K562 (cell line): ENCODE results near the gene PCCA. TPM values are rescaled to one million over a fixed set of nuclear protein-coding genes. Genes with fewer than 3 reads are reported as not detected.
A peak's percentile ranks its signal among the peaks of the same experiment; 100 is the strongest.

ENCODE experiments used
- ATAC-seq: fragments of 200-7000 bp; cut with Tn5 transposase; 3 replicates; pipeline ENCODE4 v1.9.1; 2020; ENCODE audit warnings: moderate library complexity
- BruUV-seq: library from RNA; stranded (reverse); fragments of 400-500 nt; replicated peaks from 2 replicates; lab custom pipeline; 2021; lab: Mats Ljungman, UMichigan
- CTCF ChIA-PET: fragments of 300-600 bp; formaldehyde crosslinking; extraction: SDS; loops from one replicate; lab custom pipeline; 2021; ENCODE audit warnings: low intra/inter-chr PET ratio; lab: Yijun Ruan, JAX
- POLR2A ChIA-PET: fragments of 300-600, 350-650 bp; sonication (Branson Sonifier 250); formaldehyde crosslinking; extraction: SDS; loops from one replicate; lab custom pipeline; 2021; ENCODE audit warnings: antibody characterized with exemption, inconsistent platforms; lab: Yijun Ruan, JAX
- DNase-seq, 4 experiments: peaks; one replicate each; pipeline versions ENCODE4 v3.0.0 to v3.0.0-alpha.2; 2011 to 2018; ENCODE audit warnings: low spot score in 3 of 4, mixed read lengths in 3 of 4; ENCODE audit errors: extremely low read depth in 1 of 4
- FAIRE-seq: peaks from 2 replicates; lab custom pipeline; 2011; peaks lifted over from hg19 to GRCh38; lab: Jason Lieb, UNC
- H2AFZ ChIP-seq: 2 replicates; pipeline ENCODE4 v1.6.0; 2011; ENCODE audit warnings: low read depth, low read length, control low read depth, inconsistent platforms
- H3K27ac ChIP-seq: fragments of 200-600 bp; 3 replicates; pipeline ENCODE4 v1.8.0; 2011; ENCODE audit warnings: low read depth, mild to moderate bottlenecking, control low read depth, inconsistent platforms, low read length, moderate library complexity, mixed read lengths; ENCODE audit errors: extremely low read depth
- H3K27me3 ChIP-seq, 2 experiments: fragments of 300-600 bp in 1 of 2; 2 replicates in 1 of 2; 3 replicates in 1 of 2; pipeline versions ENCODE4 v1.6.0 to v1.8.0; 2011; ENCODE audit warnings: inconsistent platforms in 2 of 2, low read length in 2 of 2, mild to moderate bottlenecking in 1 of 2, mixed read lengths in 1 of 2, moderate library complexity in 1 of 2; ENCODE audit not compliant: control insufficient read depth in 2 of 2, insufficient read depth in 2 of 2
- H3K36me3 ChIP-seq: fragments of 300-600 bp; 3 replicates; pipeline ENCODE4 v1.8.0; 2011; ENCODE audit warnings: mild to moderate bottlenecking, low read length, inconsistent platforms; ENCODE audit not compliant: control insufficient read depth, insufficient read depth
- H3K4me1 ChIP-seq, 2 experiments: fragments of 200-600 bp in 1 of 2; replicated peaks in 1 of 2; 2 replicates in 1 of 2; 3 replicates in 1 of 2; pipeline versions ENCODE4 v1.5.1 to v1.8.0; 2011; ENCODE audit warnings: inconsistent platforms in 2 of 2, low read length in 2 of 2, mild to moderate bottlenecking in 1 of 2, mixed read lengths in 1 of 2, moderate library complexity in 1 of 2; ENCODE audit not compliant: control insufficient read depth in 2 of 2, insufficient read depth in 2 of 2
- H3K4me2 ChIP-seq: 2 replicates; pipeline ENCODE4 v1.6.1; 2011; ENCODE audit warnings: low read length, control low read depth, inconsistent platforms, mixed read lengths; ENCODE audit not compliant: insufficient read depth
- H3K4me3 ChIP-seq: fragments of 200-600 bp; sonication (generic), shearing (Covaris generic); 2 replicates; pipeline ENCODE4 v1.5.1; 2016; ENCODE audit warnings: control low read depth, inconsistent platforms
- H3K79me2 ChIP-seq: fragments of 200-600 bp; 3 replicates; pipeline ENCODE4 v1.8.0; 2011; ENCODE audit warnings: low read length, inconsistent platforms; ENCODE audit not compliant: control insufficient read depth, insufficient read depth
- H3K9ac ChIP-seq, 2 experiments: 2 replicates each; pipeline versions ENCODE4 v1.6.0 to v1.6.1; 2011; ENCODE audit warnings: low read depth in 2 of 2, low read length in 2 of 2, control low read depth in 1 of 2, inconsistent platforms in 1 of 2, mild to moderate bottlenecking in 1 of 2, mixed read lengths in 1 of 2; ENCODE audit not compliant: insufficient read depth in 1 of 2
- H3K9me1 ChIP-seq: one replicate; pipeline ENCODE4 v1.6.0; 2011; ENCODE audit warnings: inconsistent platforms, mild to moderate bottlenecking, low read length, moderate library complexity; ENCODE audit not compliant: control insufficient read depth, insufficient read depth
- H3K9me3 ChIP-seq: replicated peaks from 2 replicates; pipeline ENCODE4 v1.5.1; 2011; ENCODE audit warnings: low read depth, low read length, inconsistent platforms; ENCODE audit not compliant: control insufficient read depth, insufficient read depth
- H4K20me1 ChIP-seq: replicated peaks from 2 replicates; pipeline ENCODE4 v1.6.1; 2011; ENCODE audit warnings: low read length, inconsistent platforms, mixed read lengths; ENCODE audit not compliant: control insufficient read depth, insufficient read depth
- ASH1L ChIP-seq: fragments of 450-650 bp; IDR thresholded peaks from 2 replicates; pipeline ENCODE4 v1.6.1; 2018; ENCODE audit warnings: borderline replicate concordance, mild to moderate bottlenecking, low read depth; ENCODE audit not compliant: partially characterized antibody
- CBX5 ChIP-seq: IDR thresholded peaks from 2 replicates; pipeline ENCODE4 v1.6.1; 2014; ENCODE audit warnings: low read depth, borderline replicate concordance
- CEBPG ChIP-seq, 3 experiments: fragments of 200-800 bp in 1 of 3; sonication (Bioruptor generic) in 1 of 3; sonication (generic) in 1 of 3; formaldehyde crosslinking in 1 of 3; IDR thresholded peaks in 2 of 3; conservative IDR thresholded peaks in 1 of 3; 2 replicates each; pipeline versions ENCODE4 v1.6.1 to v1.8.0; 2016 to 2022; ENCODE audit warnings: missing compliant biosample characterization in 2 of 3, missing genetic modification characterization in 2 of 3, mild to moderate bottlenecking in 1 of 3, missing genetic modification reagents in 1 of 3
- ETV5 ChIP-seq: sonication (generic); formaldehyde crosslinking; IDR thresholded peaks from 2 replicates; pipeline ENCODE4 v1.4.0; 2020; ENCODE audit warnings: low read depth, mild to moderate bottlenecking, missing genetic modification reagents
- FOSL1 ChIP-seq: fragments of 200-800 bp; sonication (Bioruptor generic); conservative IDR thresholded peaks from 2 replicates; pipeline ENCODE4 v1.6.1; 2016; ENCODE audit warnings: missing genetic modification characterization, missing compliant biosample characterization
- JUN ChIP-seq, 2 experiments: sonication (generic) in 1 of 2; formaldehyde crosslinking in 1 of 2; IDR thresholded peaks; 2 replicates each; pipeline versions ENCODE4 v1.6.1 to v1.8.0; 2012 to 2022; ENCODE audit warnings: borderline replicate concordance in 2 of 2, mild to moderate bottlenecking in 2 of 2, improper control_type of control experiment in 1 of 2, low read depth in 1 of 2, low read length in 1 of 2, missing genetic modification reagents in 1 of 2
- POLR2AphosphoS5 ChIP-seq: IDR thresholded peaks from 2 replicates; pipeline ENCODE4 v1.6.1; 2011; ENCODE audit warnings: mild to moderate bottlenecking, low read depth, low read length, moderate library complexity; ENCODE audit not compliant: control insufficient read depth, insufficient read depth
- RBM39 ChIP-seq: fragments of 200-400 bp; formaldehyde crosslinking; optimal IDR thresholded peaks from 2 replicates; pipeline ENCODE3; 2018; ENCODE audit warnings: low read depth, low read length
- SIRT6 ChIP-seq: IDR thresholded peaks from one replicate; pipeline ENCODE4 v1.6.1; 2012; ENCODE audit warnings: low read depth, mild to moderate bottlenecking, control low read depth, inconsistent platforms, low read length, moderate library complexity
- ZNF24 ChIP-seq: fragments of 450-650 bp; IDR thresholded peaks from 2 replicates; pipeline ENCODE4 v1.6.1; 2016
- WGBS: fragments of 100-300 bp; shearing (Covaris generic); methylation state at CpG from one replicate; pipeline ENCODE4 v1.1.6; 2016; ENCODE audit warnings: low coverage, mixed read lengths; ENCODE audit not compliant: insufficient coverage; ENCODE audit errors: missing lambda C conversion rate; 5-methylcytosine and 5-hydroxymethylcytosine counted together
- in situ Hi-C: fragments of 300-500 bp; cut with MboI; formaldehyde crosslinking; loops from 4 replicates; pipeline ENCODE4 v1.15.0; 2018; ENCODE audit warnings: inconsistent platforms, mixed read lengths
- intact Hi-C: fragments of 100-400 bp; cut with micrococcal nuclease; formaldehyde crosslinking; loops from 2 replicates; pipeline ENCODE4 v1.14.2; 2022
- polyA plus RNA-seq, 8 experiments: library from polyadenylated mRNA; depleted of rRNA in 4 of 8; stranded (reverse) in 5 of 8; unstranded in 3 of 8; fragments of >200 nt; fragmentation: Nextera tagmentation in 2 of 8; fragmentation: Illumina TruSeq in 1 of 8; extraction: Ambion mirVana in 2 of 8; extraction: Trizol in 1 of 8; gene quantifications; 2 replicates each; pipeline versions ENCODE4 v1.2.1 to v1.2.3, GENCODE V29; 2011 to 2014; ENCODE audit warnings: inconsistent platforms in 1 of 8, missing spikeins in 1 of 8
- total RNA-seq, 7 experiments: library from RNA; depleted of rRNA in 6 of 7; stranded (reverse); fragments of >200 nt in 6 of 7; fragmentation: Illumina TruSeq in 2 of 7; extraction: Trizol in 2 of 7; gene quantifications; 2 replicates each; pipeline versions ENCODE4 v1.2.1 to v1.2.3, GENCODE V29; 2011 to 2021; ENCODE audit warnings: low replicate concordance in 1 of 7
- TF ChIP-seq, protein P1 (sequence below): IDR thresholded peaks from 2 replicates; pipeline ENCODE4 v1.6.1; 2016; ENCODE audit warnings: missing genetic modification characterization, missing compliant biosample characterization
- TF ChIP-seq, protein P2 (sequence below): fragments of 450-650 bp; IDR thresholded peaks from 2 replicates; pipeline ENCODE4 v1.6.1; 2016; ENCODE audit warnings: mild to moderate bottlenecking
- TF ChIP-seq, protein P3 (sequence below), 2 experiments: IDR thresholded peaks; 2 replicates each; pipeline ENCODE4 v1.6.1; 2012; ENCODE audit warnings: improper control_type of control experiment in 2 of 2, low read depth in 2 of 2, low read length in 2 of 2, borderline replicate concordance in 1 of 2

The PCCA gene
- total and polyA plus RNA-seq, 9 of the 15 experiments (the other 6 are each of a cell fraction or from before 2014, with no cell fraction given), result 5.2 to 14.1 (median 9.7) TPM

DNA sequence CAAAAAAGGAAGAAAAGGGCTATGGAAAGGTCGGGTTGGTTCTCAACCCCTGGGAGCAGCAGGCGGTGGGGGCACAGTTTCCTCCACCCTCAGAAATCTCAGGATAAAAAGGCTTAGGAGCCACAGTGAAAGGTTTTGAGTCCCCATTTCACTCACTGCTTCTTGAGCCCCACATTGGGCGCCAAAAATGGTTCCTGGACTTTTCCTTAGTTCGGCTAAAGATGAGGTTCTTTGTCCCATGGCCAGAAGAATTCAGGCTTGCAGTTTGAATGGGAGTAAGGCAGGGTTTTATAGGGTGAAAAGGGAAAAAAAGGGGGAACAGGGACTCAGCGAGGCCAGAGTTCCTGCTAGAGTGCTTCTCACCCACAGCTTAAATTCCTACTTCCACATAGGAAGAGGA is 320.2 kb downstream of the PCCA start (continued):
- TF ChIP-seq CBX5 (0 out of 2 replicates have a peak, but pooled peaks have one; percentile 30), POLR2AphosphoS5 (no peak), ASH1L (no peak)

DNA sequence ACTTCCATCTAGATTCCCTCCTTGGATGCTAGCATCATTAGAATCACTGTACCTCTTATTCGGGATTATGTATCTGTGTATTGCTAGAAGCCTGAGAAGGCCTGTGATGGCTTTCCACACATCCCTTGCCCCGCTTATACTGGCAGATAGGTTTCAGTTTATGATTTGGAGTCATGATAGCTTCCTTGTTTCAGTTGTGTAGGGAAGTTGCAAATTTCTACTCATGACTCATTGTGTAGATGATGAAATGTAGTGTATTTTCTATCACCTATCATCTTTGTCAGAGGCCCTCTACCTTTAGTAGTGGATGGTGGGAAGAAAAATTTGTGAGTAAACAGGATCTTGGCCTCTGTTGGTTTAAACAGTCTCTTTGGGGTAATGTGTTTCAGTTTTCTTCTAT is 334.5 kb downstream of the PCCA start:
- Histone ChIP-seq H3K9ac (no peak overlapping the region), H3K9me3 (no peaks in the 10 kb centered on the region), H3K4me3 (no peak overlapping the region), H3K4me2 (no peak overlapping the region), H3K4me1 (no peaks in the 10 kb centered on the region), H2AFZ (no peak overlapping the region), H3K79me2 (no peaks in the 10 kb centered on the region), H3K9me1 (no peaks in the 10 kb centered on the region), H4K20me1 (no peaks in the 10 kb centered on the region), H3K27ac (no peak overlapping the region), H3K36me3 (no peaks in the 10 kb centered on the region), H3K27me3 (no peaks in the 10 kb centered on the region)
- 47% methylated on average over 2 of the region's 2 CpGs for WGBS
- in situ Hi-C loops (no loop called here), intact Hi-C loops (no loop called here)
- no TSS peak for BruUV-seq
- FAIRE-seq, result no peak
- DNase-seq, result no peak
- ChIA-PET CTCF (no interaction called here), POLR2A (no interaction called here)
- no peak for ATAC-seq
- TF ChIP-seq SIRT6, result no peak
- TF ChIP-seq FOSL1 (tag), result peak; percentile 50; the same call in 1 of the 2 replicates
- no peak for TF ChIP-seq CEBPG (CRISPR knock-in tag; IDR thresholded peaks at IDR 0.05)
- peak in 1 of 2 experiments; percentile 81; a peak in 2 of 4 replicates for TF ChIP-seq CEBPG (tag; conservative IDR thresholded peaks at IDR 0.05 in 1 of 2, IDR thresholded peaks at IDR 0.05 in 1 of 2)
- 0 out of 2 replicates have a peak, but pooled peaks have one; percentile 23 for TF ChIP-seq JUN (IDR thresholded peaks at IDR 0.05; ENCODE audit: borderline replicate concordance, low read depth, low read length)
- no peak for TF ChIP-seq JUN (CRISPR knock-in tag; IDR thresholded peaks at IDR 0.05; ENCODE audit: borderline replicate concordance)
- TF ChIP-seq, protein P1, sequence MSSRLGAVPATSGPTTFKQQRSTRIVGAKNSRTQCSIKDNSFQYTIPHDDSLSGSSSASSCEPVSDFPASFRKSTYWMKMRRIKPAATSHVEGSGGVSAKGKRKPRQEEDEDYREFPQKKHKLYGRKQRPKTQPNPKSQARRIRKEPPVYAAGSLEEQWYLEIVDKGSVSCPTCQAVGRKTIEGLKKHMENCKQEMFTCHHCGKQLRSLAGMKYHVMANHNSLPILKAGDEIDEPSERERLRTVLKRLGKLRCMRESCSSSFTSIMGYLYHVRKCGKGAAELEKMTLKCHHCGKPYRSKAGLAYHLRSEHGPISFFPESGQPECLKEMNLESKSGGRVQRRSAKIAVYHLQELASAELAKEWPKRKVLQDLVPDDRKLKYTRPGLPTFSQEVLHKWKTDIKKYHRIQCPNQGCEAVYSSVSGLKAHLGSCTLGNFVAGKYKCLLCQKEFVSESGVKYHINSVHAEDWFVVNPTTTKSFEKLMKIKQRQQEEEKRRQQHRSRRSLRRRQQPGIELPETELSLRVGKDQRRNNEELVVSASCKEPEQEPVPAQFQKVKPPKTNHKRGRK, result no peak
- TF ChIP-seq RBM39, result no peak
- no peak for TF ChIP-seq ETV5 (CRISPR knock-in tag)
- TF ChIP-seq, protein P2, sequence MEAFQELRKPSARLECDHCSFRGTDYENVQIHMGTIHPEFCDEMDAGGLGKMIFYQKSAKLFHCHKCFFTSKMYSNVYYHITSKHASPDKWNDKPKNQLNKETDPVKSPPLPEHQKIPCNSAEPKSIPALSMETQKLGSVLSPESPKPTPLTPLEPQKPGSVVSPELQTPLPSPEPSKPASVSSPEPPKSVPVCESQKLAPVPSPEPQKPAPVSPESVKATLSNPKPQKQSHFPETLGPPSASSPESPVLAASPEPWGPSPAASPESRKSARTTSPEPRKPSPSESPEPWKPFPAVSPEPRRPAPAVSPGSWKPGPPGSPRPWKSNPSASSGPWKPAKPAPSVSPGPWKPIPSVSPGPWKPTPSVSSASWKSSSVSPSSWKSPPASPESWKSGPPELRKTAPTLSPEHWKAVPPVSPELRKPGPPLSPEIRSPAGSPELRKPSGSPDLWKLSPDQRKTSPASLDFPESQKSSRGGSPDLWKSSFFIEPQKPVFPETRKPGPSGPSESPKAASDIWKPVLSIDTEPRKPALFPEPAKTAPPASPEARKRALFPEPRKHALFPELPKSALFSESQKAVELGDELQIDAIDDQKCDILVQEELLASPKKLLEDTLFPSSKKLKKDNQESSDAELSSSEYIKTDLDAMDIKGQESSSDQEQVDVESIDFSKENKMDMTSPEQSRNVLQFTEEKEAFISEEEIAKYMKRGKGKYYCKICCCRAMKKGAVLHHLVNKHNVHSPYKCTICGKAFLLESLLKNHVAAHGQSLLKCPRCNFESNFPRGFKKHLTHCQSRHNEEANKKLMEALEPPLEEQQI, result no peak
- TF ChIP-seq ZNF24, result no peak
- TF ChIP-seq, protein P3, sequence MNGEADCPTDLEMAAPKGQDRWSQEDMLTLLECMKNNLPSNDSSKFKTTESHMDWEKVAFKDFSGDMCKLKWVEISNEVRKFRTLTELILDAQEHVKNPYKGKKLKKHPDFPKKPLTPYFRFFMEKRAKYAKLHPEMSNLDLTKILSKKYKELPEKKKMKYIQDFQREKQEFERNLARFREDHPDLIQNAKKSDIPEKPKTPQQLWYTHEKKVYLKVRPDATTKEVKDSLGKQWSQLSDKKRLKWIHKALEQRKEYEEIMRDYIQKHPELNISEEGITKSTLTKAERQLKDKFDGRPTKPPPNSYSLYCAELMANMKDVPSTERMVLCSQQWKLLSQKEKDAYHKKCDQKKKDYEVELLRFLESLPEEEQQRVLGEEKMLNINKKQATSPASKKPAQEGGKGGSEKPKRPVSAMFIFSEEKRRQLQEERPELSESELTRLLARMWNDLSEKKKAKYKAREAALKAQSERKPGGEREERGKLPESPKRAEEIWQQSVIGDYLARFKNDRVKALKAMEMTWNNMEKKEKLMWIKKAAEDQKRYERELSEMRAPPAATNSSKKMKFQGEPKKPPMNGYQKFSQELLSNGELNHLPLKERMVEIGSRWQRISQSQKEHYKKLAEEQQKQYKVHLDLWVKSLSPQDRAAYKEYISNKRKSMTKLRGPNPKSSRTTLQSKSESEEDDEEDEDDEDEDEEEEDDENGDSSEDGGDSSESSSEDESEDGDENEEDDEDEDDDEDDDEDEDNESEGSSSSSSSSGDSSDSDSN (IDR thresholded peaks at IDR 0.05; ENCODE audit: borderline replicate concordance in 1 of 2, low read depth in 2 of 2, low read length in 2 of 2), result no peak
